ENCODE measurements around the gene DGKG. TPM values are rescaled to one million over a fixed set of nuclear protein-coding genes. Genes with fewer than 3 reads are reported as not detected.

DGKG gene
- total and polyA plus RNA-seq, 4 donors: 0.84 to 7.8 (median 1.7) TPM

GRCh38 chr3:186184021-186184420, 178.0 kb downstream of the DGKG start (continued):
- TF ChIP-seq YY1 (IDR thresholded peaks at IDR 0.05): no peak
- TF ChIP-seq GABPA (IDR thresholded peaks at IDR 0.05 in 1 of 2, conservative IDR thresholded peaks at IDR 0.05 in 1 of 2): no peak

GRCh38 chr3:186182850-186183249, 179.2 kb downstream of the DGKG start:
- Histone ChIP-seq H3K27me3 (ENCODE audit: control insufficient read depth in 4 of 4, insufficient read depth in 4 of 4, low read length in 3 of 4) (no peaks in the 10 kb centered on the region), H3K36me3 (ENCODE audit: control insufficient read depth in 4 of 4, insufficient read depth in 3 of 4, low read depth in 1 of 4, low read length in 3 of 4) (no peaks in the 10 kb centered on the region)
- DNase-seq (ENCODE audit: low spot score): no peak

More at GRCh38 chr3:186182850-186183249, 179.2 kb downstream of the DGKG start:
- H3K4me1 ChIP-seq (ENCODE audit: control insufficient read depth in 4 of 4, insufficient read depth in 4 of 4, low read length in 3 of 4): peaks cover 0 to 3% (median 0%) of the 10 kb centered on the region in 4 donors
- 83% methylated on average over 6 of the region's 6 CpGs for WGBS
- no peak overlapping the region for H3K4me3 ChIP-seq (ENCODE audit: low read depth in 1 of 3, low read length in 3 of 3)
- H3K9ac ChIP-seq (ENCODE audit: low read depth in 1 of 2, low read length in 2 of 2): no peak overlapping the region
- TF ChIP-seq TAF1 (conservative IDR thresholded peaks at IDR 0.05): no peak
- TF ChIP-seq RXRA (IDR thresholded peaks at IDR 0.05): no peak
- TF ChIP-seq NR2F2 (IDR thresholded peaks at IDR 0.05): no peak
- no peak for TF ChIP-seq REST (IDR thresholded peaks at IDR 0.05)
- TF ChIP-seq SP1 (IDR thresholded peaks at IDR 0.05): no peak
- no peak for TF ChIP-seq ATF3 (IDR thresholded peaks at IDR 0.05)
- no peak for TF ChIP-seq HNF4A (conservative IDR thresholded peaks at IDR 0.05)
- TF ChIP-seq RAD21 (IDR thresholded peaks at IDR 0.05): no peak
- no peak for TF ChIP-seq CTCF (IDR thresholded peaks at IDR 0.05; ENCODE audit: low read depth, low read length, missing input control)
- no peak for TF ChIP-seq YY1 (IDR thresholded peaks at IDR 0.05)
- no peak for TF ChIP-seq MAX (IDR thresholded peaks at IDR 0.05)
- no peak for TF ChIP-seq GABPA (IDR thresholded peaks at IDR 0.05 in 1 of 2, conservative IDR thresholded peaks at IDR 0.05 in 1 of 2)
- no peak for TF ChIP-seq FOXA1 (IDR thresholded peaks at IDR 0.05)
- TF ChIP-seq ZBTB33 (IDR thresholded peaks at IDR 0.05): no peak
- TF ChIP-seq FOXA2 (IDR thresholded peaks at IDR 0.05): no peak
- TF ChIP-seq JUND (IDR thresholded peaks at IDR 0.05): no peak
- no peak for TF ChIP-seq EGR1 (IDR thresholded peaks at IDR 0.05; ENCODE audit: low read depth in 2 of 2)
- no peak for TF ChIP-seq HNF4G (IDR thresholded peaks at IDR 0.05)
- H3K27ac ChIP-seq (ENCODE audit: low read depth in 1 of 2, low read length in 2 of 2): no peak overlapping the region
- H3K9me3 ChIP-seq (ENCODE audit: control insufficient read depth in 4 of 4, low read length in 3 of 4): no peaks in the 10 kb centered on the region

All from liver (tissue), 9 donors.